Liver (tissue), 9 donors: ENCODE data around the gene HOXB8. TPM values are rescaled to one million over a fixed set of nuclear protein-coding genes. Genes with fewer than 3 reads are reported as not detected.

Experiments
- DNase-seq: peaks from one replicate; pipeline ENCODE4 v3.0.0-alpha.2; 2017; ENCODE audit warnings: low spot score
- H3K27ac ChIP-seq, 2 donors: one replicate each; pipeline ENCODE4 v1.7.0; 2013; ENCODE audit warnings: inconsistent platforms in 2 of 2, low read length in 2 of 2, control low read depth in 1 of 2, low read depth in 1 of 2, mild to moderate bottlenecking in 1 of 2
- H3K27me3 ChIP-seq, 4 donors: one replicate each; pipeline versions ENCODE4 v1.6.1 to v1.7.0; 2013; ENCODE audit warnings: low read length in 3 of 4, inconsistent platforms in 1 of 4, mild to moderate bottlenecking in 1 of 4, moderate library complexity in 1 of 4; ENCODE audit not compliant: control insufficient read depth in 4 of 4, insufficient read depth in 4 of 4
- H3K36me3 ChIP-seq, 4 donors: one replicate each; pipeline versions ENCODE4 v1.6.1 to v1.7.0; 2013; ENCODE audit warnings: low read length in 3 of 4, mild to moderate bottlenecking in 3 of 4, low read depth in 1 of 4, moderate library complexity in 1 of 4; ENCODE audit not compliant: control insufficient read depth in 4 of 4, insufficient read depth in 3 of 4
- H3K4me1 ChIP-seq, 4 donors: one replicate each; pipeline versions ENCODE4 v1.6.1 to v1.7.0; 2013; ENCODE audit warnings: low read length in 3 of 4, mild to moderate bottlenecking in 3 of 4, moderate library complexity in 1 of 4; ENCODE audit not compliant: control insufficient read depth in 4 of 4, insufficient read depth in 4 of 4
- H3K4me3 ChIP-seq, 3 donors: one replicate each; pipeline versions ENCODE4 v1.6.1 to v1.7.0; 2013; ENCODE audit warnings: low read length in 3 of 3, control low read depth in 1 of 3, low read depth in 1 of 3, mild to moderate bottlenecking in 1 of 3
- H3K9ac ChIP-seq, 2 donors: one replicate each; pipeline ENCODE4 v1.7.0; 2013; ENCODE audit warnings: low read length in 2 of 2, mild to moderate bottlenecking in 2 of 2, moderate library complexity in 2 of 2, control low read depth in 1 of 2, low read depth in 1 of 2
- H3K9me3 ChIP-seq, 4 donors: one replicate each; pipeline versions ENCODE4 v1.6.1 to v1.7.0; 2013; ENCODE audit warnings: low read length in 3 of 4; ENCODE audit not compliant: control insufficient read depth in 4 of 4
- ATF3 ChIP-seq: IDR thresholded peaks from 2 replicates; pipeline ENCODE4 v1.6.1; 2016; ENCODE audit warnings: antibody characterized with exemption
- EGR1 ChIP-seq, 2 donors: IDR thresholded peaks; 2 replicates each; pipeline ENCODE4 v1.6.1; 2016 to 2018; ENCODE audit warnings: antibody characterized with exemption in 2 of 2, low read depth in 2 of 2
- FOXA1 ChIP-seq: IDR thresholded peaks from 2 replicates; pipeline ENCODE4 v1.6.1; 2016; ENCODE audit warnings: antibody characterized with exemption
- FOXA2 ChIP-seq: IDR thresholded peaks from 2 replicates; pipeline ENCODE4 v1.6.1; 2016; ENCODE audit warnings: antibody characterized with exemption
- GABPA ChIP-seq, 2 donors: IDR thresholded peaks in 1 of 2; conservative IDR thresholded peaks in 1 of 2; 2 replicates each; pipeline ENCODE4 v1.6.1; 2016; ENCODE audit warnings: antibody characterized with exemption in 2 of 2, mild to moderate bottlenecking in 1 of 2, moderate library complexity in 1 of 2
- HNF4A ChIP-seq, 2 donors: conservative IDR thresholded peaks; 2 replicates each; pipeline ENCODE4 v1.6.1; 2016; ENCODE audit warnings: antibody characterized with exemption in 2 of 2, mild to moderate bottlenecking in 2 of 2
- HNF4G ChIP-seq: IDR thresholded peaks from 2 replicates; pipeline ENCODE4 v1.6.1; 2016; ENCODE audit warnings: antibody characterized with exemption
- JUND ChIP-seq, 2 donors: IDR thresholded peaks; 2 replicates each; pipeline ENCODE4 v1.6.1; 2016; ENCODE audit warnings: antibody characterized with exemption in 2 of 2
- MAX ChIP-seq: IDR thresholded peaks from 2 replicates; pipeline ENCODE4 v1.6.1; 2016; ENCODE audit warnings: antibody characterized with exemption
- NR2F2 ChIP-seq: IDR thresholded peaks from 2 replicates; pipeline ENCODE4 v1.6.1; 2016; ENCODE audit warnings: antibody characterized with exemption
- RAD21 ChIP-seq, 2 donors: IDR thresholded peaks; 2 replicates each; pipeline ENCODE4 v1.6.1; 2016; ENCODE audit warnings: antibody characterized with exemption in 2 of 2, mild to moderate bottlenecking in 2 of 2
- REST ChIP-seq: IDR thresholded peaks from 2 replicates; pipeline ENCODE4 v1.6.1; 2016; ENCODE audit warnings: antibody characterized with exemption, mild to moderate bottlenecking
- RXRA ChIP-seq, 2 donors: IDR thresholded peaks; 2 replicates each; pipeline ENCODE4 v1.6.1; 2017 to 2018; ENCODE audit warnings: antibody characterized with exemption in 2 of 2, mild to moderate bottlenecking in 1 of 2
- SP1 ChIP-seq: IDR thresholded peaks from 2 replicates; pipeline ENCODE4 v1.6.1; 2018; ENCODE audit warnings: antibody characterized with exemption, mild to moderate bottlenecking
- TAF1 ChIP-seq: conservative IDR thresholded peaks from 2 replicates; pipeline ENCODE4 v1.6.1; 2016; ENCODE audit warnings: antibody characterized with exemption, mild to moderate bottlenecking
- YY1 ChIP-seq: IDR thresholded peaks from 2 replicates; pipeline ENCODE4 v1.6.1; 2016; ENCODE audit warnings: antibody characterized with exemption, mild to moderate bottlenecking
- WGBS: extraction: QIAGEN DNeasy Blood & Tissue Kit; methylation state at CpG from one replicate; pipeline ENCODE4 v1.1.7; 2013; 5-methylcytosine and 5-hydroxymethylcytosine counted together
- polyA plus RNA-seq, 2 donors: library from polyadenylated mRNA; stranded (reverse) in 1 of 2; unstranded in 1 of 2; fragments of 200-250 nt in 1 of 2; fragments of >200 nt in 1 of 2; fragmentation: Nextera tagmentation in 1 of 2; extraction: Ambion mirVana in 1 of 2; gene quantifications; one replicate each; pipeline versions ENCODE4 v1.2.1 to v1.2.3, GENCODE V29; 2013 to 2015
- total RNA-seq, 2 donors: library from RNA; depleted of rRNA; stranded (reverse); fragments of >200 nt; gene quantifications; one replicate each; pipeline ENCODE4 v1.2.3, GENCODE V29; 2014
- TF ChIP-seq, protein P1 (sequence below): fragments of 150-350 bp; IDR thresholded peaks from 2 replicates; pipeline ENCODE4 v1.5.1; 2017; ENCODE audit warnings: improper control_type of control experiment, low read depth, low read length; ENCODE audit not compliant: missing input control
- donor health status: healthy.
- donor health status: healthy.
- donor health status: healthy.
- donor health status: healthy.
- donor health status: healthy.

The HOXB8 gene
- total and polyA plus RNA-seq, 4 donors = not detected

DNA sequence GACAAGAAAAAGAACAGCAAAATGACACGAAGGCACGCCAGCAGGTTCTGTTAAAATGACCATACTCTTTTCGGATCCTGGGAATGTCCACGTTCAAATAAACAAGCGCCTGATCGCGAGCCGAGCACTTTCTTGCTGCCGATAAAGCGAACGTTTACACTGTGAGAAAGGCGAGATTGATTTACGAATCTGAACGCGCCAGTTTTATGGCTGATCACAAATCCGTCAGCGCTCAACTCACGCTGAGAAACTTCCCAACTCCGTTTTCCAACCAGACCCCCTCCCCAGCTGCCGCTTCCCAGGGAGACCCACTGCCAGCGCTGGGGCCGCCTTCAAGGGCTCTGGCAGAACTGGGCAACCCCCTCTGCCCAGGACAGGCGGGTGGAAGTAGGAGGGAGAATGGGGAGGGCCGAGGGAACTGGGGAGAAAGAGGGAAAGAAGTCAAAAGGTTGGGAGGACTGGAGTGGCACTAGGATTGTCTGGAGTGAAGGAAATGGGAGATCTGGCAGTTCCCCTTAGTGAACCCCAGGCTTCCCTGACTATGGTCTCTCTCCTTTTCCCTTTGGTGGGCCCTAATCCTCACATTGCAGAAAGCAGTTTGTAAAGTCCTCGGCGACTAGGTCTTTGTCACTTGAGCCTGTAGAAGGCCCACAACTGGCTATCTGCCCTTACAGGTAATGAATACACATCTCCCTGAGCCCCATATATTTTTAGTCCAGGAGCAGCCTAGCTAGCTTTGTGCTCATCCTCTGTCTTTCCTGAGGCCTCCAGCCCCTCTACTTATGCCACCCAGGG lies 43.9 kb downstream of the HOXB8 start:
- 23% methylated on average over 26 of the region's 26 CpGs for WGBS
- no peak overlapping the region for H3K4me3 ChIP-seq
- DNase-seq = no peak

GRCh38 chr17:48570325-48571023 lies 44.6 kb downstream of the HOXB8 start:
- Histone ChIP-seq H3K9ac (no peak overlapping the region), H3K36me3 (no peaks in the 10 kb centered on the region), H3K27ac (peak overlapping the region in 1 of 2 donors; percentile 1), H3K9me3 (no peaks in the 10 kb centered on the region), H3K27me3 (peaks cover 0 to 32% (median 11%) of the 10 kb centered on the region in 4 donors), H3K4me1 (no peaks in the 10 kb centered on the region), H3K4me3 (no peak overlapping the region)
- DNase-seq = no peak
- TF ChIP-seq HNF4A (conservative IDR thresholded peaks at IDR 0.05) = no peak
- no peak for TF ChIP-seq YY1
- no peak for TF ChIP-seq RXRA (IDR thresholded peaks at IDR 0.05)
- no peak for TF ChIP-seq FOXA1
- 20% methylated on average over 19 of the region's 19 CpGs for WGBS

More for the DNA sequence above, 43.9 kb downstream of the HOXB8 start:
- H3K27me3 ChIP-seq = peaks cover 0 to 32% (median 11%) of the 10 kb centered on the region in 4 donors
- peak overlapping the region; percentile 15 to 54 for H3K27ac ChIP-seq
- no peaks in the 10 kb centered on the region for H3K9me3 ChIP-seq
- no peak overlapping the region for H3K9ac ChIP-seq
- TF ChIP-seq MAX = no peak
- no peaks in the 10 kb centered on the region for H3K36me3 ChIP-seq
- H3K4me1 ChIP-seq = peaks cover 0 to 3% (median 0%) of the 10 kb centered on the region in 4 donors

- Histone ChIP-seq H3K9ac (no peak overlapping the region), H3K36me3 (no peaks in the 10 kb centered on the region), H3K9me3 (no peaks in the 10 kb centered on the region), H3K27me3 (peaks cover 0 to 38% (median 10%) of the 10 kb centered on the region in 4 donors), H3K4me1 (no peaks in the 10 kb centered on the region), H3K4me3 (no peak overlapping the region), H3K27ac (peak overlapping the region in 1 of 2 donors; percentile 1)
- DNase-seq = no peak
- WGBS = 25% methylated on average over 6 of the region's 6 CpGs
- no peak for TF ChIP-seq RAD21 (IDR thresholded peaks at IDR 0.05)
- TF ChIP-seq REST = no peak
- no peak for TF ChIP-seq FOXA1
- no peak for TF ChIP-seq JUND (IDR thresholded peaks at IDR 0.05)
- TF ChIP-seq TAF1 = no peak
- TF ChIP-seq HNF4G = no peak
- TF ChIP-seq FOXA2 = no peak
- TF ChIP-seq MAX = no peak
- TF ChIP-seq, protein P1, sequence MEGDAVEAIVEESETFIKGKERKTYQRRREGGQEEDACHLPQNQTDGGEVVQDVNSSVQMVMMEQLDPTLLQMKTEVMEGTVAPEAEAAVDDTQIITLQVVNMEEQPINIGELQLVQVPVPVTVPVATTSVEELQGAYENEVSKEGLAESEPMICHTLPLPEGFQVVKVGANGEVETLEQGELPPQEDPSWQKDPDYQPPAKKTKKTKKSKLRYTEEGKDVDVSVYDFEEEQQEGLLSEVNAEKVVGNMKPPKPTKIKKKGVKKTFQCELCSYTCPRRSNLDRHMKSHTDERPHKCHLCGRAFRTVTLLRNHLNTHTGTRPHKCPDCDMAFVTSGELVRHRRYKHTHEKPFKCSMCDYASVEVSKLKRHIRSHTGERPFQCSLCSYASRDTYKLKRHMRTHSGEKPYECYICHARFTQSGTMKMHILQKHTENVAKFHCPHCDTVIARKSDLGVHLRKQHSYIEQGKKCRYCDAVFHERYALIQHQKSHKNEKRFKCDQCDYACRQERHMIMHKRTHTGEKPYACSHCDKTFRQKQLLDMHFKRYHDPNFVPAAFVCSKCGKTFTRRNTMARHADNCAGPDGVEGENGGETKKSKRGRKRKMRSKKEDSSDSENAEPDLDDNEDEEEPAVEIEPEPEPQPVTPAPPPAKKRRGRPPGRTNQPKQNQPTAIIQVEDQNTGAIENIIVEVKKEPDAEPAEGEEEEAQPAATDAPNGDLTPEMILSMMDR = no peak
- TF ChIP-seq EGR1 (IDR thresholded peaks at IDR 0.05; ENCODE audit: low read depth in 2 of 2) = no peak
- TF ChIP-seq YY1 = no peak
- TF ChIP-seq ATF3 = no peak
- no peak for TF ChIP-seq GABPA (IDR thresholded peaks at IDR 0.05 in 1 of 2, conservative IDR thresholded peaks at IDR 0.05 in 1 of 2)
- TF ChIP-seq HNF4A (conservative IDR thresholded peaks at IDR 0.05) = no peak
- TF ChIP-seq SP1 = no peak
- no peak for TF ChIP-seq NR2F2
These were observed 45.3 kb downstream of the HOXB8 start for GRCh38 chr17:48569674-48570324.
